GM21717 (cell line): ENCODE results near the gene SEPTIN2.
"Not testable (repeated sequence)": the region's sequence is repeated elsewhere in the genome, so short reads cannot be mapped to it uniquely, and the experiment has no call there.

Experiments used
- ATAC-seq: cut with Tn5 transposase; IDR thresholded peaks from one replicate; pipeline ENCODE4 v1.9.1; 2021; ENCODE audit warnings: mild to moderate bottlenecking, moderate library complexity; ENCODE audit not compliant: unreplicated experiment

The SEPTIN2 gene

DNA sequence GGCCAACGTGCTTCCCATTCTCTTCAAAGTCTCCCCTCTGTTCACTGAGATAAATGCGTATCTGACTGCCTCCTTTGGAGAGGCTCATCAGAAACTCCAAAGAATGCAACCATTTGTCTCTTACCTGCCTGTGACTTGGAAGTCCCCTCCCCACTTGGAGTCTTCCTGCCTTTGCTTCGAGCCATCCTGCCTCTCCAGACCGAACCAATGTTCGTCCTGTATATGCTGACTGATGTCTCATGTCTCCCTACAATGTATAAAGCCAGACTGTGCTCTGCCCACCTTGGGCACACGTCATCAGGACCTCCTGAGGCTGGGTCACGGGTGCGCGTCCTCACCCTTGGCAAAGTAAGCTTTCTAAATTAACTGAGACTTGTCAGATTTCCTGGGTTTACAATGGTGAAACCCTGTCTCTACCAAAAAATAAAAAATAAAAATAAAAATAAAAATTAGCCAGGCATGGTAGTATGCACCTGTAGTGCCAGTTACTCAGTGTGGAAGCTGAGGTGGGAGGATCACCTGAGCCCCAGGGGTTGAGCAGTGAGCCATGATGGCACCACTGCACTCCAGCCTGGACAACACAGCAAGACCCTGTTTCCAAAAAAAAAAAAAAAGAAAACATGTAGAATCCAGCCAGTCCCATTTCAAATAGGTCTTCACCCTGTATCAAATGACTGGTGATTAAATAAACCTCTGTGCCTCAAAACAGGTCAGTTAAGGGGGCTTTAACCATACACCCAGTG is 29.2 kb upstream of the SEPTIN2 start:
- ATAC-seq: no peak

DNA sequence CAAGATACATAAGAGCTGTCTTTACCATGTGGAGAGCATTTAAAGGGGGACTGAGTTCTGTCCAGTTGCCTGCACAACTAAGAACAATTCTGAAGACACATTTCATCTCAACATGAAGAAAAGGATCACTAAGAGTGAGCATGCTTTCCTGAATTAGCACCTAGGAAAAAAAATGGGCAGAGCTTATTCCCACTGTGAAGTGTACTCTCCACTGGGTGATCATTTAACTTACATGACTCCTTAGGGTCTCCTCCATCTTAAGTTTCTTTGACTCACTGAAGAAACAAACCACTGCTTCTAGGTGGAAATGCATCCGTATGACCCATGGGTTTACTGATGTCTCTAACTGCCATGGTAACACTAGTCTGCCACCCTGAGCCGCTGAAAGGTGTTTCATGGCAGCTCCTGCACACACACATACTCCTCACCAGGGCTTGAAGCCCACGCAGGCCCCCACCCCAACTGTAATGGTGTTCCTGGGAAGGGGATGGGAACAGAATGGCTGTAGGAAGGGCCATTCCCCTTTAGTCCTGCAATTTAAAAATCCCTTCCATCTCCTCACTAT is 27.3 kb upstream of the SEPTIN2 start:
- no peak for ATAC-seq

DNA sequence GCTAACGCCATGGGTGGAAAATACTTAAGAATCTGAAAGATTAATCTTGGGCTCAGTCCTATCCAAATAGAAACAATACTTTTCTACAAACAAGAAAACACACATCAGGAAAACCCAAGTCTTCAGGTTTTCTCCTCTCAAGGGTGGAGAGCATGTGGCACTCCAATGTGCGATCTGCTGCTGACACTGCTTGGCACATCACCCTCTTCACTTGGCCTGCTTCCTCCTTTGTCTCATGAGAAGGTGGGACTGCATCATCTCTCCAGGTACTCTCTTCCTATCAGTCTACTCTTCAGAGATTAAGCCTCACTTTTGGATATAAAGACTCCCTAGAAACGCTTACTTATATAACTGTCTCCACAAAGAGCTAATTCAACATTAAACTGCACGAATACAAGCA is 26.7 kb upstream of the SEPTIN2 start:
- ATAC-seq: no peak

DNA sequence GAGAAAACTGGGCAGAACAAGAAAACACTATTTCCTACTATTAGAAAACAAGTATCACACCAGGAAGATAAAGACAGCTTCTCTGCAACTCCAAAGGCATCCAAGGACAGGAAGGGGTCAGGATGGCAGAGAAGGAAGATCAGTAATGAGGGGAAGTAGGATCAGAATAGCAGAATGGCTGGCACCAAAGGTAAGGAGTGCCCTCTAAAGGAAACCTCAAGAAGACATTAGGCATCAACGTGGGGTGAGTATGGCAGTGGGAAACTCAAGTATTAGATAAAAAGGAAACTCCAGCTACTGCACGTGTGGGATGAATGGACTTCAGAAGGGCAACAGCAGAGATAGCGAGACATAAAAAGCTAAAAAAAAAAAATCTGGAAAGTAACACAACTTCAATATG is 26.1 kb upstream of the SEPTIN2 start:
- no peak for ATAC-seq

DNA sequence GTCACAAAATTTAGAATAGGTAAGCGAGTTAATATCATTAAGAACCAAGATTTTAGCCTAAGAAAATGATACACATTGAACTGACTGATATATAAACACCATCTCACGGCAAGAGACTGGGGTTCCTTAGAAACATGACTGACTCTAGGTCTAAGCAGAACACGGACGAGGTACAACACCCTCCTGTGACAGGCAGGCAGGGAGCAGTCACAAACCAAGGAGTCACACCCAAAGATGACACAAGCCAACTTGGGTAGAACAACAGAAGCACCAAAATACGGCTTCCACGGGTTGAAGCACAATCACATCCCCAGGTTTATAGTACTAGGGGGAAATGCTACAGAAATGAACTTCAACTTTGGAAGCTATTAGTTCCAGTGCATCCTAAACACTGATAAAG is 24.6 kb upstream of the SEPTIN2 start:
- no peak for ATAC-seq

DNA sequence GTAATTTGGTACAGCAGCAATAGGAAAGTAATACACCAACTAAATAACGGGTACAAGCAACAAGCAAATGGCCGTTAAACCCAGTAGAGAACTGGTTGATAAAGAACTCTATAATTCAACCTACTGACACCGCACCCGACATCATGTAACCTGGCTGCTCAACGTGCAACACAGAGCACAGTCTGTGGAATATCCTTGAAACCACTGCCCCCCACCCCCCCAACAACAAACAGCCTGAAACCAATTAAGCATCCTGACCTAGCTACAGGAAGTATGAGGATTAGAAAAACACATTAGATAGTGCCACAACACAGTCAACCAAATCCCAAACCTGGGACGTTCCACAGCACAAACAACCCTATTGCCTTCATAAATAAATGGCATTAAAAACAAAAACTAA is 23.7 kb upstream of the SEPTIN2 start:
- ATAC-seq: no peak

DNA sequence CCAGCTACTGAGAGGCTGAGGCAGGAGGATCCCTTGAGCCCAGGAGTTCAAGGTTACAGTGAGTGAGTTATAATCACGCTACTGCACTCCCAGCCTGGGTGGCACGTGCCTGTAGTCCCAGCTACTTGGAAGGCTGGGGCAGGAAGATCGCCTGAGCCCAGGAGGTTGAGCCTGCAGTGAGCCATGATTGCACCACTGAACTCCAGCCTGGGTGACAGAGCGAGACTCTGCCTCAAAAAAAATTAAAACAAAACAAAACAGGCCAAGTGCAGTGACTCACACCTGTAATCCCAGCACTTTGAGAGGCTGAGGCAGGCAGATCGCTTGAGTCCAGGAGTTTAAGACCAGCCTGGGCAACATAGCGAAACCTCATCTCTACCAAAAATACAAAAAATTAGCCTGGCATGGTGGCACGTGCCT is 22.3 kb upstream of the SEPTIN2 start:
- ATAC-seq: not testable (repeated sequence)

DNA sequence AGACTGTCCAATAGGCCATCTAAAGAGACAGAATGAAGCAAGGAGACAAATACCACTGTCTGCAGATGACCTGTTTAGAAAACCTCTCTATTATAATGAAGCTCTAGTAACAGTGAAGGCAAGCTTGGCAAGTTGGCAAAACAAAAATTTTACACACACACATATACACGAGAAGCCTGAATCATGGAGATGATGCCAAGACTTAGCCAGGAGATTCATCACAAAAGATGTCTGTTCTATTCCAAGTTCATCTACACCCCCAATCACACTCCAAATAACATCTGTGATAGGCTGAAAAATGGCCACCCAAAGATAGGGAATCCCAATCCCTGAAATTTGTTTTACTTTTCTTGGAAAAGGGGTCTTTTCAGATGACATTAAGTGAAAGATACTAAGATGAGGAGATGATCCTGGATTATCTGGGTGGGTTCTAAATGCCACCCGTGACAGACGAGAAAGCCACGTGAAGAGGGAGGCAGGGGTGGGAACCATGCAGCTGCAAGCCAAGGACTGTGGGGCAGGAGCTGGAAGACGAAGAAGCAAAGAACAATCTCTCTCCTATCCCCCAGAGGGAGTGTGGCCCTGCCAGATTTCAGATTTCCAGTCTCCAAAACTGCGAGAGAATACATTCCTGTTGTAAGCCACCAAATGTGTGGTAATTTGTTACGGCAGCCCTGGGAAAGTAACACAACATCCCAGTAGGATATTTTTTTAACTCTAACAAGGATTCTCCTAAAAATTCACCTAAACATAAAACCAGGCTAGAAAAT is 20.2 kb upstream of the SEPTIN2 start:
- no peak for ATAC-seq

DNA sequence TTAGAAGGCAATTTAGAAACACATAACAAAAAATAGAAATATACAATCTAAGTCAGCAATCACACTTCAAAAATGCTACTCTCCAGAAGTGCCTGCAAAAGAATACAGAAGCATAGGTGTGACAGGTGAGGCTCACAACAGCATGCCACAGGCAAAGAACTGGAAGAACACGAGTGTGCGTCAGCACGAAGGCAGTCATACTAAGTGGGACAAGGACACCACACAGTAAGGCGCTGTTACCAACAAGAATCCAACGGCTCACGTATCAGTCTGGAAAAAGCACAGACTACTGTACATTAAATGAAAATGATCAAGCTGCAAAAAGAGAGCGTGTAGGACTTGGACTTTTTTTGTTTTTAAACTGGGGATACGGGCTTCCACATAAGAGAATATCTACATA is 19.0 kb upstream of the SEPTIN2 start:
- ATAC-seq: no peak

DNA sequence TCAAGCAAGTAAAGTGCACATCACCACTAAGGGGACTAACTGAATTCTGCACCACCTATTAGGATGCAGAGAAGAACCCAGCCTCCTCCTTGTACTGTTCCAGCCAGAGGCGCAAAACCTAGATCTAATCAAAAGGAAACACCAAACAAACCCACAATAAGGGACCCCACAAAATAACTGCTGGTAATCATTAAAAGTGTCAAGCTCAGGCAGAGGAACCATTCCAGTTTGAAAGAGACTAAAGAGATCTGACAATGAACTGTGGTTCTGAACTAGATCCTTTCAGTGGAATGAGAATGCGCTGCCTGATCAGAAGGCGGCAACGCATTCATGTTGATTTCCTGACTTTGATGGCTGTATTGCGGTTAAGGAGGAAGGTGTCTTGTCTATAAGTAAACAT is 17.1 kb upstream of the SEPTIN2 start:
- no peak for ATAC-seq

DNA sequence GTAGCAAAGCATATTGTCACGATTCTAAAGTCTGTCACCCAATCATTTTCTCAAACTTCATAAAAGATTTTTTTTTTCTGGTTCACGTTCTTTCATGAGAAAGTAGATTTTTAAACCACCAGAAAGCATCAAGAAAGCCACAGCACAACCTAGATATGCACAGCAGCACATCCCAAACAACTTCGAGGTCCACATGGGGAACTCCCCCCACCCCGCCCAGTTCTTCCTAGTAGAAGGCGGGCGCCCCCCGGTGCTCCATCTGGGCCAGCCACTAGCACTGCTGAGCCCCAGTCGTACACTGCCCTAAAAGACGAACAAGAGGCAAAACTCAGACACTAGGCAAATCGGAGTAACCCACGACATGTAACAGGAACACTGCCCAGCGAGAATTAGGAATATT is 15.7 kb upstream of the SEPTIN2 start:
- ATAC-seq: no peak

DNA sequence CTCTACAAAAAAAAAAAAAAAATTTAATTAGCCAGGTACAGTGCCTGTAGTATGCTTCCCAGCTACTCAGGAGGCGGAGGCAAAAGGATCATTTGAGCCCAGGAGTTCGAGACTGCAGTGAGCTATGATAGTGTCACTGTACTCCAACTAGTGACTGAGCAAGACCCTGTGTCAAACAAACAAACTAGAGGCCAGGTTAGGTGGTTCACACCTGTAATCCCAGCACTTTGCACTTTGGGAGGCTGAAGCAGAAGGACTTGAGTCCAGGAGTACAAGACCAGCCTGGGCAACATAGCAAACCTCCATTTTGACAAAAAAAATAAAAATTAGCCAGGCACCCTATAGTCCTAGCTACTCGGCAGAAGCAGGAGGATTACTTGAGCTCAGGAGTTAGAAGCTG is 13.6 kb upstream of the SEPTIN2 start:
- ATAC-seq: no peak

DNA sequence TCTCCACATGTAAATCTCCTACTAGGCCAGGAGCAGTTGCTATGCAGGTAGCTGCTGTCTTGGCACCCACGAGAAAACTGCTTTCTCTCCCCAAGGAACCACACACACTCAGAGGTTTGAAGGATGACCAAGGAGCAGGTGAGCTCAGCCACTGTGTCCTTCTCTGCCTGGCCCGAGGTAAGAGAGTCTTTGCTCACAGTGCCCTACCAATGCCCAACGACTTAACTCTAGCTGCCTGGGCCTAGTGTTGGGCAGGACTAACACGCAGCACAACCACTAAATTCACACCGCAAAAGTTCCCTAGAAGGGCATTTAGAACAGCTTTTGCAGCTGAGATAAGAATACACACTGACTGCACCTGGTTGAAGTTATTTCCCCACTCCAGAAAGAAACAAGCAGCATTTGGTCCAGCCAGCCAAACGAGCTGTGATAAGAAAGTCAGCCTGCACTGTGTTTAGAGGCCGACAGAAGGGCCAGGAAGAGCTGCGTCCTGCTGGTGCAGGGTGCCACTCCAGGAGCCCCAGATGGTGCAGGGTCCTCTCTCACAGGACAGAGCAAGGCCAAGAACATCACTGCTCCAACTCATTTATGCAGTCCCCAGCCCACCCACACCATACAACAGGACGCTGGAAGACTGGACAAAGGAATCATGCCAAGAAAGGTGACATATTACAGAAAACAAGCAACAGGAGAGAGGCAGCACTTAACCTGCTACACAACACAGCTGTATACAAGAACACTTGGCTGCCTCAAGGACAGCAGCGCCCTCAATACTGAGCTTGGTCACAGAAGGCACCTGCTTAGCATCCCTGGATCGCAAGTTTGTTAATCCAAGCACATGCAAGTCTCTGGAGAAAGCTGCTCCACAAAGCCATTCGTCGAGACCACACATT is 12.7 kb upstream of the SEPTIN2 start:
- ATAC-seq: no peak

DNA sequence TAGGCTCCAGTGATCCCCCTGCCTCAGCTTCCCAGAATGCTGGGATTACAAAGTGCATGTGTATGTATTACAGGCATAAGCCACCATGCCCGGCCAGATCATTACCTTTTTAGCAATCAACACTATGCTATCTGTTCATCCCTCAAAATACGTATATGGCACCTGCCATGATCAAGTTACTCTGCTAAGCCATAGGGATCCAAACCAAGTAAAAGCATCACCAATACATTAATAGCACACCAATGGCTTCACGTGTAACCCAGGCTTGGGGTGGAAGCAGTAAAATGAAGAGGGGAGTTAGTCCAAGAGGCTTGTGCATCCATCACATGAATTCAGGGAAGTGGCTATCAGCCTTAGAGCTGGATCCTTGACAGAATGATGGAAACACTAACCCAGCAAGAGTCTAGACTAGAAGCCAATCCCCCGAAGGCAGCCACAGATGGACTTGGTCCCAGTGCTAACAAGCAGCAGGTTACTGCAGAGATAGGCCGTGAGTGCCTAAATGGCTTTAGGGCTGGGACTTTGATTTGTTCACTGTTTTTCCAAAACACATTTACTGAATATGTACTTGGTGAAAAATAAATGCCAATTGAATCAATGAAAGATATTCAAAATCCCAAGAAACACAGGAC is 11.6 kb upstream of the SEPTIN2 start:
- ATAC-seq: no peak

DNA sequence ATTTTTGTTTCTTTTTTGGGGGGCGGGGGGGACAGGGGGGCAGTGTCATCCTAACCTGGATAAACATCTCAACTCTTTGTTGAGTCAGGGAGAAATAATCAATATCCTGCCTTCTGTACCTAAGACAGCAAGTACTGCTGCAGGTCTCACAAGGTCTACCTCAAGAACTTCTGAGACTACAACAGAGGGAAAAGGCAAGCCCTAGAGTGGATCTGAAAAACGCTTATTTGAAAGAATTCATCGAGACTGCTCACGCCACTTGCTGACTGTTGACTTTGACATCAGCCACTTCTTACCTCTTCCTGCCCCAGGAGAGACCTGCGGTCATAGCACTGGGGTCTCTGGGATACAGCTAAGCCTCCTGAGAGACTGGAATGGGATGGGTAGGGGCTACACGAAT is 8.7 kb upstream of the SEPTIN2 start:
- ATAC-seq: no peak

DNA sequence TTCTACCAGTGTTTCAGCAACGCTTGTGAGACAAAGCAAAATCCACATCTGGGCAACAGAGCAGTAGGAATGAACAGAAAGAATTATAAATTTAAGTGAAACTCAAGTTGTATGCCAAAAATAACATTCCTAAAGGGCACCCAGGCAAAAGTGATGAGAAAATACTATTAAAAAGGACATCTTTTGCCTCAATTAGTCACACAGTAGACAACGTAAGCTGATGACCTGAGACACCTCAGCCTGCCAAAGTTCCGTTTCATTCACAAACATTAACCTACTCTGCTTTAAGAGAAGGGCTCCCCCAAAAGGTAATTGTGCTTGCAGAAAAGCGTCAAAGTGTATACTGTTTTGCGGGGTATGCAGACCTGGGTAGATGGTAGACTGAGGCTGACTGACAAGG is 7.5 kb upstream of the SEPTIN2 start:
- ATAC-seq: no peak

DNA sequence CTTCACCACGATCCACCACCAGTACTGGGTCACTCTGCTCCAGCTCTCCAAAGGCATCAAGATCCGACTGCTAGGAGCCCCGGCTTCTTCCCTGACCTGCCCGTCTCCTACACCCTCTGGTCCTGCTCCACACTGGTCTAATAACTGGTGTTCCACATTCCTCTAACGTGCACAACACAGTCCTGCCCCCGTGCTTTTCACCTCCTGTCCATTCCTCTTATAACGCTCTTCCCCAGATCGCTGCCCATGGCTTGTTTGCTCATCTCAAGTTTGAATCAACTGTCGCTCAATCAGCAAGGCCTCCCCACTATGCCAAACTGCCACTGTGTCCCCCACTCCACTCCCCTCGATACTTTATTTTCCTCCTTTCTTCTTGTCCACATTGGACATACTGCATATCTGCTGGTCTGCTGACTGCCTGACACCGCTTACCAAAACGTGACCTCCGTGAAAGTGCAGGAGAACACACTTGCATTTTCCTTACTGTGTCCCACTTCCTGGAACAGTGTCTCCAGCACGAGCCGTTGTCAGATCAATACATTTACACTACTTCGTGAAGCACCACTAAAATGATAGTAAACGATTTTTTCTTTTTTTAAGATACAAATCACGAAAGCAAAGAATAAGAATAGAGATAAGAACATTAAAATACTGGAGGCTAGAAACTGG is 6.8 kb upstream of the SEPTIN2 start:
- no peak for ATAC-seq

DNA sequence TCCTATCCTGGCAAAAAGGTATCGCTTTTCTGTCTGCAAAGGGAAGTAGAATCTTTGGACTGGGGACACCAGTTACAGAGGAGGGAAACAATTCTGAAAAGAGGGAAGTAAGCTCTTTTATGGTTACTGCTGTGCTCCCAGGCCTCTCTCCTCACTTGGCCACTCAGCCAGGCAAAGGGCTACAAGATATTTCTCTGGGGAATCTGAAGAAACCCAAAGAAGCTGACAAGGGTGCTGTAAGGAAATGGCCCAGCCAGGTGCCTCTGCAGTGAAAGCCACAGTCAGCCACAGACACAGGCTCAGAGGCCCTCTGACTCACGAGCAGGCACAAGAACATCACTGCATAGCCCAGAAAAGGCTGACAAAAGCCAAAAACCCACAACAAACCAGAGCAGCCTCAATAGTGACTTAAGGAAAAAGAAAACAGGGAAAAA is 6.0 kb upstream of the SEPTIN2 start:
- ATAC-seq: peak; percentile 34

DNA sequence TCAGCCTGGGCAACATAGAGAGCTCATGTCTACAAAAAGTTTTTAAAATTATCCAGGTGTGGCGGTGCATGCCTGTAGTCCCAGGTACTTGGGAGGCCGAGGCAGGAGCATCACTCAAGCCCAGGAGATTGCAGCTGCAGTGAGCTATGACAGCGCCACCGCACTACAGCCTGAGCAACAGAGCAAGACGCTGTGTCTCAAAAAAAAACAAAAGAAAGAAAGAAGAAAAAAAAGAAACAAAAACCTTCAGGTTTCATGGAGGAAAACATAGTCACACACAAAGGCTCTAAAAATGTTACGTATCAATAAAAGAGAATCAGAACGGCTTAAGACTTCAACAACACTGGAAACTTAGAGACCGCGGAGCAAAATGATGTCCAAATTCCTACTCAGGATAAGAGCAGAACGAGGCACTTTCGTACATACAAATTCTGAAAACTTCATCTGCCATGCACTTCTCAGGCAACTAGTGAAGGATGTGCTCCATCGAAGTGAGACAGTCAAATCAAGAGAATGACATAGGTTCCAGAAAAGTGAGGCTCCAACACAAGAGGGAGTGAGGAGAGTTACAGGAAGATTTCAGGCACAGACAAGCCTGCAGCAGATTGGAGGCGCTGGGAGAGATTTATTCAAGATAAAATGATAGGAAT is 4.7 kb upstream of the SEPTIN2 start:
- no peak for ATAC-seq

DNA sequence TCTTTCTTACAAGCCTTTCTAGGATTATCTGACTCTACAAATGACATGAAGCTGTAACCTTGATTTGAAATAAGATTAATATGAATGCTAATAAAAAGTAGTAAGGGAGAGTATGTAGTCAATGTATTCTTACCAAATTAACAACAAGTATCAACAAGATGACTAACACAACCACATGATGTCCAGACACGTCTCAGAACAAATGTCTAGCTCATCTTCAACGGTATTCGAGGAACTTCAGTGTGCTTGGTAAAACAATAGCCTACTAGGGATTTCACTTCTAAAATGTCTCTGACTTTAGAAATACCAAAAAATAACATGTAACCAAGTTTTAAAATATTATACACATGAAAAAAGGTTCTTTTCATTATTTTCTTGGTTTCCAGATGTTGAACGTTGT is 3.6 kb upstream of the SEPTIN2 start:
- ATAC-seq: no peak
